ENCODE measurements around the gene NSUN2.
"Not testable (repeated sequence)": the region's sequence is repeated elsewhere in the genome, so short reads cannot be mapped to it uniquely, and the experiment has no call there.

The NSUN2 gene

GRCh38 chr5:6581559-6582426 lies 51.1 kb downstream of the NSUN2 start:
- DNase-seq = no peak

- no peak for DNase-seq
These were observed 51.8 kb downstream of the NSUN2 start for GRCh38 chr5:6581090-6581489.

- DNase-seq = no peak
These were observed 53.3 kb downstream of the NSUN2 start for GRCh38 chr5:6579535-6579934.

GRCh38 chr5:6578676-6579343 lies 54.0 kb downstream of the NSUN2 start:
- DNase-seq = no peak

GRCh38 chr5:6576861-6577501 lies 55.9 kb downstream of the NSUN2 start:
- DNase-seq = no peak

GRCh38 chr5:6574537-6575245 lies 58.2 kb downstream of the NSUN2 start:
- DNase-seq = no peak

GRCh38 chr5:6574111-6574510 lies 58.7 kb downstream of the NSUN2 start:
- no peak for DNase-seq

- DNase-seq = no peak
These were observed 59.2 kb downstream of the NSUN2 start for GRCh38 chr5:6573651-6574101.

- DNase-seq = no peak
These were observed 59.9 kb downstream of the NSUN2 start for GRCh38 chr5:6572825-6573380.

GRCh38 chr5:6572086-6572824 lies 60.6 kb downstream of the NSUN2 start:
- no peak for DNase-seq

GRCh38 chr5:6571607-6572006 lies 61.2 kb downstream of the NSUN2 start:
- DNase-seq = not testable (repeated sequence)

GRCh38 chr5:6570530-6570929 lies 62.3 kb downstream of the NSUN2 start:
- DNase-seq = no peak

- DNase-seq = no peak
These were observed 64.0 kb downstream of the NSUN2 start for GRCh38 chr5:6568889-6569288.

GRCh38 chr5:6568383-6568782 lies 64.5 kb downstream of the NSUN2 start:
- no peak for DNase-seq

- no peak for DNase-seq
These were observed 65.0 kb downstream of the NSUN2 start for GRCh38 chr5:6567835-6568234.

GRCh38 chr5:6567068-6567467 lies 65.8 kb downstream of the NSUN2 start:
- DNase-seq = no peak

GRCh38 chr5:6565492-6565891 lies 67.4 kb downstream of the NSUN2 start:
- no peak for DNase-seq

GRCh38 chr5:6557807-6558575 lies 74.9 kb downstream of the NSUN2 start:
- DNase-seq = no peak

GRCh38 chr5:6556802-6557102 lies 76.1 kb downstream of the NSUN2 start:
- no peak for DNase-seq

GRCh38 chr5:6556089-6556801 lies 76.6 kb downstream of the NSUN2 start:
- DNase-seq = no peak

GRCh38 chr5:6554812-6555211 lies 78.0 kb downstream of the NSUN2 start:
- DNase-seq = no peak

All from activated gamma-delta T cell (primary cell).